Mucosa of descending colon (tissue), 3 donors: Measurements from ENCODE around the gene DPF1. TPM values are rescaled to one million over a fixed set of nuclear protein-coding genes. Genes with fewer than 3 reads are reported as not detected.

Source experiments
- ATAC-seq: fragments of 200-7000 bp; cut with Tn5 transposase; one replicate; pipeline ENCODE4 v1.9.1; 2020; ENCODE audit warnings: mild to moderate bottlenecking, moderate library complexity
- DNase-seq, 3 donors: peaks; one replicate each; pipeline ENCODE4 v3.0.0-alpha.2; 2020
- H3K36me3 ChIP-seq: fragments of 200-600 bp; one replicate; pipeline ENCODE4 v1.8.0; 2021; ENCODE audit warnings: low read depth, mild to moderate bottlenecking
- H3K4me1 ChIP-seq: fragments of 200-600 bp; one replicate; pipeline ENCODE4 v1.8.0; 2021; ENCODE audit warnings: low read depth, mild to moderate bottlenecking
- H3K4me3 ChIP-seq: fragments of 200-600 bp; one replicate; pipeline ENCODE4 v1.8.0; 2021; ENCODE audit warnings: mild to moderate bottlenecking
- H3K9me3 ChIP-seq: fragments of 200-600 bp; one replicate; pipeline ENCODE4 v1.8.0; 2021; ENCODE audit warnings: mild to moderate bottlenecking
- intact Hi-C, 2 donors: fragments of 100-400 bp; cut with DNase I in 1 of 2; cut with micrococcal nuclease in 1 of 2; formaldehyde crosslinking; loops; one replicate each; pipeline versions ENCODE4 v1.11.0 to v1.11.1; 2022; cut with DNase I, micrococcal nuclease
- total RNA-seq, 3 donors: library from RNA; stranded (reverse); fragmentation: NEBNext Ultra II Directional in 2 of 3; extraction: Animal tissue kit (Norgen Biotek cat#: 25700) in 2 of 3; gene quantifications; one replicate each; pipeline versions ENCODE4 v1.2.1 to v1.2.4, GENCODE V29; 2021 to 2023
- TF ChIP-seq, protein P1 (sequence below): fragments of 200-600 bp; IDR thresholded peaks from one replicate; pipeline ENCODE4 v1.8.0; 2022; ENCODE audit warnings: antibody characterized with exemption, mild to moderate bottlenecking
- donor health status: DM: no; HTN: no; CAD: no; lungs with moderate emphysema.
- donor health status: DM: no; HTN: no; CAD: no.
- donor health status: DM: no; HTN: yes; CAD: no.

The DPF1 gene
- total RNA-seq, 3 donors from 2014 or later = 0.22 TPM; not detected in 2

DNA sequence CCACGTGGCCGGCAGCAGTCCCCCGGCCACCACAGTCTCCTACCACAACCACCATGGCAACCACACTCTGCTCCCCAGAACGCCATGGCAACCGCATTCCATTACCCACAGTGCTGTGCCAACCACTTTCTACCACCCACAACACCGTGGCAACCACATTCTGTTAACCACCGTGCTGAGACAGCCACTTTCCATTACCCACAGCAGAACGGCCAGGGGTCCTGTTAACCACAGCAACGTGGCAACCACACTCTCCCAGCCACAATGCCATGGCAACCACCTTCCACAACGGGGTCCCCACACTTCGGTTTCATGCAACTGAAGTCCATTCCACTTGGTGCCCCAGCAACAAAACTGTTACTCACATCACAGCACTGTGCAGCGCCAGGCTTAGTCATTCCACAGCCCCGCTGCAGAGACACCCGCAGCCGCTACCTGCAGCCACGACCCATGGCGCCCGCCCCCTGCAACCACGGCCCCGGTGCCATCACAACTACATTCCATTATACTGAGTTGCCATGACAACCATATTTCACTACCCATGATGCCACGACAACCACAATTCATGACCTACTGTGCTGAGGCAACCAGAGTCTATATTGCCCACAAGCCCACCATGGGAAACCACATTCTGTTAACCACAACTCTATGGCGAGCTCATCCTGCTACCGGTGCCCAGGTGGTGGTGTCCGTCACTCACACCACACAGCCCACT lies 10.0 kb downstream of the DPF1 start:
- H3K4me1 ChIP-seq = peaks cover 8% of the 10 kb centered on the region
- TF ChIP-seq, protein P1, sequence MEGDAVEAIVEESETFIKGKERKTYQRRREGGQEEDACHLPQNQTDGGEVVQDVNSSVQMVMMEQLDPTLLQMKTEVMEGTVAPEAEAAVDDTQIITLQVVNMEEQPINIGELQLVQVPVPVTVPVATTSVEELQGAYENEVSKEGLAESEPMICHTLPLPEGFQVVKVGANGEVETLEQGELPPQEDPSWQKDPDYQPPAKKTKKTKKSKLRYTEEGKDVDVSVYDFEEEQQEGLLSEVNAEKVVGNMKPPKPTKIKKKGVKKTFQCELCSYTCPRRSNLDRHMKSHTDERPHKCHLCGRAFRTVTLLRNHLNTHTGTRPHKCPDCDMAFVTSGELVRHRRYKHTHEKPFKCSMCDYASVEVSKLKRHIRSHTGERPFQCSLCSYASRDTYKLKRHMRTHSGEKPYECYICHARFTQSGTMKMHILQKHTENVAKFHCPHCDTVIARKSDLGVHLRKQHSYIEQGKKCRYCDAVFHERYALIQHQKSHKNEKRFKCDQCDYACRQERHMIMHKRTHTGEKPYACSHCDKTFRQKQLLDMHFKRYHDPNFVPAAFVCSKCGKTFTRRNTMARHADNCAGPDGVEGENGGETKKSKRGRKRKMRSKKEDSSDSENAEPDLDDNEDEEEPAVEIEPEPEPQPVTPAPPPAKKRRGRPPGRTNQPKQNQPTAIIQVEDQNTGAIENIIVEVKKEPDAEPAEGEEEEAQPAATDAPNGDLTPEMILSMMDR = no peak
- H3K4me3 ChIP-seq = no peak overlapping the region
- no peak for ATAC-seq
- intact Hi-C loops = no loop called here
- no peaks in the 10 kb centered on the region for H3K9me3 ChIP-seq
- DNase-seq = no peak
- no peaks in the 10 kb centered on the region for H3K36me3 ChIP-seq

DNA sequence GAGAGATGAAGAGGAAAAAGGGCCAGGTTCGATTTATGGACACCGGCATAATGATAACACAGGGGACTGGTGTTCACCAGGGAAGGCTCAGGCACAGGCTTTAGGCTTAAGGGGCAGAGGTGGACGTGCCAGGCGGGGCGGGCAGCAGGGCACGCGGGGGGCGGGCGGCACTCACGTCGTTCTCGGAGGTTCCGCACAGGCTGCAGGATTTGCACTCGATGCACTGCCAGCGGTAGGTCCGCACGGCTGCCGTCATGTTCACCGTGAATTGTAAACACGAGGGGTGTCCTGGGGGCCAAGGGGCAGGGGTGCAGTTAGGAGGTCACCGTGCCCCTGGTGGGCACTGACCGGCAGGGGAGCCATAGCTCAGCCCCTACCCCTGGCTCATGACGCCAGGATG lies 10.6 kb downstream of the DPF1 start:
- TF ChIP-seq, protein P1 = no peak
- ATAC-seq (no peak), DNase-seq (no peak)
- no peaks in the 10 kb centered on the region for H3K9me3 ChIP-seq
- no peaks in the 10 kb centered on the region for H3K36me3 ChIP-seq
- intact Hi-C loops = no loop called here
- peaks cover 9% of the 10 kb centered on the region for H3K4me1 ChIP-seq
- H3K4me3 ChIP-seq = no peak overlapping the region

DNA sequence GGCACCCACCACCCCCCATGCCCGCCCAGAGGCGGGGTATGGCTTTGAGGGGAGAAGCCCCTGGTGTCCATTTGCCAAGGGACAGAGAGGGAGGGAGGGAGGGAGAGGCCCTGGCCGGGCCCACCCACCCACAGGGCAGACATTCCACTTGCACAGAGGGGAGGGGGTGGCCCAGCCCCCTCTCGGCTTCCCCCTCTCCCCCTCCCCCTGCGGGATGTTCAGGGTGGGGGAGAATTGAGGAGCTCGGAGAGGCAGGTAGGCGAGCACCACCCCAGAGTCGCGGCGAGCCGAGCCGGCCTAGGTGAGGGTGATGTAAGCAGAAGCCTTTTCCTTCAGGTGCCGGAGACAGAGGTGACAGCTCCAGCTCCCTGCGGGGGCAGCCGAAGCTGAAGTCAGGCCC lies 12.3 kb downstream of the DPF1 start:
- no peak overlapping the region for H3K4me3 ChIP-seq
- H3K9me3 ChIP-seq = no peaks in the 10 kb centered on the region
- TF ChIP-seq, protein P1 = no peak
- intact Hi-C loops = no loop called here
- H3K4me1 ChIP-seq = peaks cover 9% of the 10 kb centered on the region
- H3K36me3 ChIP-seq = no peaks in the 10 kb centered on the region
- no peak for ATAC-seq
- no peak for DNase-seq

DNA sequence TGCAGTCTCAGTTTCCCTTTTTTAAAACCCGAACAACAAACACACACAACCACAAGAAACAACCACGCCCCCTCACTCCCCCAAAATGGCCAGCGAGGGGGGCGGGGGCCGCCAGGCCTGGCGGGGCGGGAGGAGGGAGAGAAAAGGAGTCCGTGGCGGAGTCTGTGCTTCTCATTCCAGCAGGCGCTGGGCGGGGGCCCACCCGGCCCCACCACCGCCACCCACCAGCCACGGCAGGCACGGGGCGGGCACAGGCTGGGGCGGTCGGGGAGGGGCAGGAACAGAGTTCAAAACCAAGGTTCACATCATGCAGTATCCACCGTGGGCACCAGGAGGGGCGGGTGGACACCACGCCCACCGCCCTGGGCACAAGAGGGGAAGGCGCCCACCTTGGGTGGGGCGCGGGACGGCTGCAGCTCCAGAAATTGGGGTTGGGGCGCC lies 12.9 kb downstream of the DPF1 start:
- peaks cover 2% of the 10 kb centered on the region for H3K36me3 ChIP-seq
- ATAC-seq (peak; percentile 12), DNase-seq (no peak)
- TF ChIP-seq, protein P1 = no peak
- no peak overlapping the region for H3K4me3 ChIP-seq
- no peaks in the 10 kb centered on the region for H3K9me3 ChIP-seq
- intact Hi-C loops = no loop called here
- peaks cover 9% of the 10 kb centered on the region for H3K4me1 ChIP-seq

DNA sequence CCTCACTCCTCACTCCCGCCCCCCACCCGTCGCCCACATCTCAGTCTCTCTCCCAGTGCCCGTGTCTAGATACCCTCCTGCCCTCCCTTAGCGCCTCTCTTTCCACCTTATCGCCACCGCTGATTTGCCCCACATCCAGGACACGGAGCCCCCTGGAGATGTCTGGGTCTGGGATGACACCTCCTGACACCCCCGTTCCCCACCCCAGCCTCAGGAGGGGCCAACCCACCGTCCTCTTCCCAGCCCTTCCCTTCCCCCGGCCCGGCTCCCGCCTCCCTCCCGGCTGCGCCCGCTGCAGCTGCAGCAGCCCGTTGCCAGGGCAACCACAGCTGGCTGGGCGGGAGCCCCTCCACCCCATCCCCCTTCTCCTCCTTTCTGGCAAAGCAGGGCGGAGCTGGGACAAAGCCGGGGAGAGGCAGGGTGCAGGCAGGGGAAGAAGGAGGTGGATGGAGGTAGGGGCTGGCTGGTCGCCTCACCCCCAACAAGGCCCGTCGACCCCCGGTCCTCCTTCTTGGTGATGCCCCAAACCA lies 13.5 kb downstream of the DPF1 start:
- ATAC-seq (peak; percentile 28), DNase-seq (peak in 1 of 3 donors; percentile 42)
- Histone ChIP-seq H3K36me3 (peaks cover 3% of the 10 kb centered on the region), H3K4me3 (no peak overlapping the region), H3K9me3 (no peaks in the 10 kb centered on the region), H3K4me1 (peaks cover 9% of the 10 kb centered on the region)
- intact Hi-C loops = no loop called here
- TF ChIP-seq, protein P1 = no peak
